PC-9 (cell line): ENCODE data around the gene MFSD6.

Source experiments
- CTCF ChIP-seq: fragments of 200-600 bp; sonication (generic); conservative IDR thresholded peaks from 2 replicates; pipeline ENCODE4 v1.6.1; 2017; ENCODE audit warnings: mixed run types, antibody characterized with exemption, mild to moderate bottlenecking, moderate library complexity
- EZH2 ChIP-seq: fragments of 200-600 bp; sonication (generic); IDR thresholded peaks from 2 replicates; pipeline ENCODE4 v1.8.0; 2017; ENCODE audit warnings: antibody characterized with exemption, low read depth

GRCh38 chr2:190481339-190481738, 73.2 kb downstream of the MFSD6 start:
- TF ChIP-seq CTCF (no peak), EZH2 (no peak)
